Measurements from ENCODE around the gene ADGRD1.

- TF ChIP-seq CTCF (IDR thresholded peaks at IDR 0.05; ENCODE audit: insufficient read depth, low read length) (no peak), POLR2AphosphoS5 (IDR thresholded peaks at IDR 0.05; ENCODE audit: low read depth) (no peak), REST (IDR thresholded peaks at IDR 0.05; ENCODE audit: insufficient replicate concordance, low read depth) (no peak)
These were observed 204.0 kb downstream of the ADGRD1 start for GRCh38 chr12:131157743-131158142.
